ENCODE data around the gene HEPH.

Gene HEPH

GRCh38 chrX:66149519-66149918, 14.5 kb upstream of the HEPH start:
- H3K4me1 ChIP-seq (ENCODE audit: insufficient read depth, low read length), result no peaks in the 10 kb centered on the region
- ATAC-seq (ENCODE audit: insufficient read depth, low read depth) (no peak), DNase-seq (no peak)
- no peak overlapping the region for H3K9ac ChIP-seq (ENCODE audit: low read depth, low read length)
- H3K79me2 ChIP-seq (ENCODE audit: insufficient read depth, low read length), result no peaks in the 10 kb centered on the region
- no peak overlapping the region for H2AFZ ChIP-seq (ENCODE audit: low read depth, low read length)
- no peak overlapping the region for H3K4me2 ChIP-seq (ENCODE audit: insufficient read depth, low read length)
- H3K9me3 ChIP-seq (ENCODE audit: insufficient read depth, low read length, severe bottlenecking), result no peaks in the 10 kb centered on the region
- no peak overlapping the region for H3K4me3 ChIP-seq (ENCODE audit: low read depth in 1 of 2, low read length in 2 of 2)
- H3K27me3 ChIP-seq (ENCODE audit: insufficient read depth, low read length, poor library complexity), result no peaks in the 10 kb centered on the region
- no peaks in the 10 kb centered on the region for H4K20me1 ChIP-seq (ENCODE audit: insufficient read depth, low read length)
- H3K27ac ChIP-seq (ENCODE audit: low read length), result no peak overlapping the region
- no peak for TF ChIP-seq EZH2 (IDR thresholded peaks at IDR 0.05; ENCODE audit: borderline replicate concordance, low read depth, low read length, severe bottlenecking)
- TF ChIP-seq CTCF (IDR thresholded peaks at IDR 0.05; ENCODE audit: borderline replicate concordance, extremely low read depth, low read length, poor library complexity, severe bottlenecking), result no peak
- H3K36me3 ChIP-seq (ENCODE audit: insufficient read depth, low read length), result no peaks in the 10 kb centered on the region

GRCh38 chrX:66150163-66150562, 13.9 kb upstream of the HEPH start:
- Histone ChIP-seq H3K27ac (ENCODE audit: low read length) (no peak overlapping the region), H3K4me2 (ENCODE audit: insufficient read depth, low read length) (no peak overlapping the region), H4K20me1 (ENCODE audit: insufficient read depth, low read length) (no peaks in the 10 kb centered on the region), H3K79me2 (ENCODE audit: insufficient read depth, low read length) (no peaks in the 10 kb centered on the region), H2AFZ (ENCODE audit: low read depth, low read length) (no peak overlapping the region), H3K9me3 (ENCODE audit: insufficient read depth, low read length, severe bottlenecking) (no peaks in the 10 kb centered on the region), H3K4me1 (ENCODE audit: insufficient read depth, low read length) (no peaks in the 10 kb centered on the region), H3K4me3 (ENCODE audit: low read depth in 1 of 2, low read length in 2 of 2) (no peak overlapping the region), H3K9ac (ENCODE audit: low read depth, low read length) (no peak overlapping the region), H3K36me3 (ENCODE audit: insufficient read depth, low read length) (no peaks in the 10 kb centered on the region), H3K27me3 (ENCODE audit: insufficient read depth, low read length, poor library complexity) (no peaks in the 10 kb centered on the region)
- ATAC-seq (ENCODE audit: insufficient read depth, low read depth), result no peak
- no peak for DNase-seq
- TF ChIP-seq EZH2 (IDR thresholded peaks at IDR 0.05; ENCODE audit: borderline replicate concordance, low read depth, low read length, severe bottlenecking) (no peak), CTCF (IDR thresholded peaks at IDR 0.05; ENCODE audit: borderline replicate concordance, extremely low read depth, low read length, poor library complexity, severe bottlenecking) (no peak)

GRCh38 chrX:66162331-66162822, 1.7 kb upstream of the HEPH start:
- Histone ChIP-seq H3K27ac (ENCODE audit: low read length) (no peak overlapping the region), H4K20me1 (ENCODE audit: insufficient read depth, low read length) (no peaks in the 10 kb centered on the region), H3K4me1 (ENCODE audit: insufficient read depth, low read length) (no peaks in the 10 kb centered on the region), H3K4me3 (ENCODE audit: low read depth in 1 of 2, low read length in 2 of 2) (no peak overlapping the region), H3K27me3 (ENCODE audit: insufficient read depth, low read length, poor library complexity) (no peaks in the 10 kb centered on the region), H3K9ac (ENCODE audit: low read depth, low read length) (no peak overlapping the region), H3K9me3 (ENCODE audit: insufficient read depth, low read length, severe bottlenecking) (no peaks in the 10 kb centered on the region), H3K36me3 (ENCODE audit: insufficient read depth, low read length) (no peaks in the 10 kb centered on the region), H3K79me2 (ENCODE audit: insufficient read depth, low read length) (no peaks in the 10 kb centered on the region), H2AFZ (ENCODE audit: low read depth, low read length) (no peak overlapping the region), H3K4me2 (ENCODE audit: insufficient read depth, low read length) (no peak overlapping the region)
- no peak for TF ChIP-seq EZH2 (IDR thresholded peaks at IDR 0.05; ENCODE audit: borderline replicate concordance, low read depth, low read length, severe bottlenecking)
- ATAC-seq (ENCODE audit: insufficient read depth, low read depth), result no peak
- DNase-seq, result no peak

GRCh38 chrX:66163447-66163846, 600 bp upstream of the HEPH start:
- Histone ChIP-seq H3K4me3 (ENCODE audit: low read depth in 1 of 2, low read length in 2 of 2) (no peak overlapping the region), H3K79me2 (ENCODE audit: insufficient read depth, low read length) (no peaks in the 10 kb centered on the region), H3K4me1 (ENCODE audit: insufficient read depth, low read length) (no peaks in the 10 kb centered on the region), H3K27ac (ENCODE audit: low read length) (no peak overlapping the region), H3K36me3 (ENCODE audit: insufficient read depth, low read length) (no peaks in the 10 kb centered on the region), H4K20me1 (ENCODE audit: insufficient read depth, low read length) (no peaks in the 10 kb centered on the region), H3K9ac (ENCODE audit: low read depth, low read length) (no peak overlapping the region), H3K27me3 (ENCODE audit: insufficient read depth, low read length, poor library complexity) (no peaks in the 10 kb centered on the region), H2AFZ (ENCODE audit: low read depth, low read length) (no peak overlapping the region), H3K9me3 (ENCODE audit: insufficient read depth, low read length, severe bottlenecking) (no peaks in the 10 kb centered on the region), H3K4me2 (ENCODE audit: insufficient read depth, low read length) (no peak overlapping the region)
- no peak for ATAC-seq (ENCODE audit: insufficient read depth, low read depth)
- no peak for DNase-seq
- TF ChIP-seq CTCF (IDR thresholded peaks at IDR 0.05; ENCODE audit: borderline replicate concordance, extremely low read depth, low read length, poor library complexity, severe bottlenecking) (no peak), EZH2 (IDR thresholded peaks at IDR 0.05; ENCODE audit: borderline replicate concordance, low read depth, low read length, severe bottlenecking) (no peak)
